Measurements from ENCODE around the gene FCAMR.

FCAMR gene

GRCh38 chr1:206909161-206909882 lies 60.9 kb downstream of the FCAMR start:
- DNase-seq (ENCODE audit: low read depth in 2 of 2) = no peak

GRCh38 chr1:206908038-206908437 lies 62.2 kb downstream of the FCAMR start:
- no peak for DNase-seq (ENCODE audit: low read depth in 2 of 2)

All from stimulated activated CD8-positive, alpha-beta memory T cell treated with anti-CD3 and anti-CD28 coated beads, Interleukin-2, amount 100 ng/mL, for 1 hour (primary cell).